Body of pancreas (tissue), 4 donors: ENCODE data around the gene PIP5KL1.

Source experiments
- CTCF ChIP-seq, 7 experiments: fragments of 450-650 bp in 4 of 7; fragments of 200-600 bp in 3 of 7; sonication (generic) in 3 of 7; IDR thresholded peaks; one replicate each; pipeline ENCODE4 v1.5.1; 2016 to 2019; ENCODE audit warnings: antibody characterized with exemption in 7 of 7
- POLR2A ChIP-seq, 3 donors: fragments of 450-650 bp; IDR thresholded peaks; one replicate each; pipeline ENCODE4 v1.6.1; 2016; ENCODE audit warnings: antibody characterized with exemption in 3 of 3, mild to moderate bottlenecking in 2 of 3

DNA sequence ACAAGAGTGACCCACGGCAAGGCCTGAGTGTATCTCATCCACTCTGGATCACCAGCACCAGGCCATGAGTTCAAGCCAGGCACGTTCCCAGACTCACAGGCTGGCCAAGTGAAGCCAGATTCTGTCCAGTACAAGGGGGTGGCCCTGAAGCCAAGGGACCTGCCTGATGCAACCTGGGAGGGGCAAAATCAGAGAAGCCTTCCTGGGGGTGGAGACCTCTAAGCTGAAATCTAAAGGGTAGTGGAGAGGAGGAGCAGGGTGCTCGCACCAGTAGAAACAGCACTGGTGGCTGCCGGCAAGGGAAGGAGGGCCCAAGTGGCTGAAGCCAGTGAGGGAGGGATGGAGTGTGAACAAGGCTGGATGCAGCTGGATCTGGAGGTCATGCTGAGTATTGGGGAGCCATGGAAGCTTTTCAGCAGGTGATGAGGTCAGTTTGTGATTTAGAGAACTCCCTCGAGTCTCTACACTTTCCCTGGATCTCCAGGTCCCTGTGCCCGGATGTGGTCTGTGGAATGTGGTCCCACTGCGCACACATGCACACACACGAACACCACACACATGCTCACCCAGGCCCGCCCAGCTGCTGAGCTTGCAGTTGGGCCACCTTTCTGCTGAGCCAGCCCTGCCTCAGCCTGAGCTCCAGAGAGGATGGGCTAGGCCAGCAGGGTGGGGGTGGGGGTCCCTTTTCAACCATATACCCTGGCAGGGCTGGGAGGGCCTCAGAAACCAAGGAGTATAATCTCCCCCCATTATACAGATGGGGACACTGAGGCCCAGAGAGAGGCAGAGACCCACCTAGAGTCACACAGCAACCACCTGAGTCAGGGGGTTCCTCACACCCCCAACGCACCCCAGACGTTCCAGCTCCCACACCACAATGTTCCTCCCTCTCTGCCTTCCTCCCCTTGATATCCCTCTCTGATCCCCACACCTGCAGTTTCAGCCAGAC is 1.6 kb downstream of the PIP5KL1 start:
- TF ChIP-seq POLR2A (IDR thresholded peaks at IDR 0.05) = no peak
- TF ChIP-seq CTCF (IDR thresholded peaks at IDR 0.05) = no peak
